B cell (primary cell): ENCODE data around the gene PACC1. TPM values are rescaled to one million over a fixed set of nuclear protein-coding genes. Genes with fewer than 3 reads are reported as not detected.

ENCODE experiments used
- ATAC-seq: fragments of 200-7000 bp; cut with Tn5 transposase; one replicate; pipeline ENCODE4 v1.10.0; 2021; ENCODE audit warnings: low read depth, mild to moderate bottlenecking, moderate number of reproducible peaks, moderate library complexity
- CTCF ChIA-PET: fragments of 350-600 bp; sonication (Branson Sonifier 250); formaldehyde crosslinking; loops from one replicate; lab custom pipeline; 2021; ENCODE audit warnings: antibody characterized with exemption, inconsistent platforms; lab: Charles Lee
- POLR2A ChIA-PET: fragments of 350-600 bp; sonication (Branson Sonifier 250); formaldehyde crosslinking; loops from one replicate; lab custom pipeline; 2021; ENCODE audit warnings: antibody characterized with exemption; lab: Charles Lee
- DNase-seq: peaks from one replicate; pipeline ENCODE4 v3.0.0; 2013
- H2AFZ ChIP-seq: 2 replicates; pipeline ENCODE4 v1.6.1; 2012; ENCODE audit warnings: mild to moderate bottlenecking, low read depth, low read length; ENCODE audit not compliant: insufficient read depth, poor library complexity, severe bottlenecking
- H3K27ac ChIP-seq, 2 donors: 1 replicate in 1 of 2; 2 replicates in 1 of 2; pipeline ENCODE4 v1.5.1; 2012 to 2013; ENCODE audit warnings: low read length in 2 of 2, mild to moderate bottlenecking in 2 of 2, moderate library complexity in 1 of 2
- H3K27me3 ChIP-seq, 4 experiments: fragments of 200-600 bp in 1 of 4; sonication (generic) in 1 of 4; replicated peaks in 1 of 4; 1 replicate in 2 of 4; 2 replicates in 2 of 4; pipeline versions ENCODE4 v1.6.1 to v1.7.0; 2013 to 2016; ENCODE audit warnings: low read length in 3 of 4, mild to moderate bottlenecking in 2 of 4, mixed read lengths in 1 of 4, moderate library complexity in 1 of 4; ENCODE audit not compliant: insufficient read depth in 4 of 4, control insufficient read depth in 3 of 4; ENCODE audit errors: control extremely low read depth in 1 of 4
- H3K36me3 ChIP-seq, 2 experiments: replicated peaks in 1 of 2; 1 replicate in 1 of 2; 2 replicates in 1 of 2; pipeline versions ENCODE4 v1.6.1 to v1.7.1; 2013; ENCODE audit warnings: low read length in 1 of 2; ENCODE audit not compliant: insufficient read depth in 2 of 2, control insufficient read depth in 1 of 2; ENCODE audit errors: control extremely low read depth in 1 of 2, extremely low read depth in 1 of 2
- H3K4me1 ChIP-seq, 2 donors: fragments of 200-600 bp in 1 of 2; sonication (generic) in 1 of 2; 1 replicate in 1 of 2; 2 replicates in 1 of 2; pipeline versions ENCODE4 v1.5.1 to v1.6.1; 2013 to 2017; ENCODE audit warnings: low read length in 2 of 2; ENCODE audit not compliant: control insufficient read depth in 2 of 2, insufficient read depth in 2 of 2
- H3K4me2 ChIP-seq: replicated peaks from 2 replicates; pipeline ENCODE3; 2012; ENCODE audit warnings: mild to moderate bottlenecking, low read depth, low read length; ENCODE audit not compliant: poor library complexity, severe bottlenecking
- H3K4me3 ChIP-seq, 5 experiments: fragments of 200-600 bp in 1 of 5; sonication (generic) in 1 of 5; 1 replicate in 3 of 5; 2 replicates in 2 of 5; pipeline versions ENCODE4 v1.5.1 to v1.7.0; 2011 to 2016; ENCODE audit warnings: low read length in 4 of 5, mild to moderate bottlenecking in 4 of 5, low read depth in 2 of 5, control low read depth in 1 of 5, moderate library complexity in 1 of 5; ENCODE audit not compliant: insufficient read depth in 1 of 5; ENCODE audit errors: control extremely low read depth in 1 of 5, extremely low read depth in 1 of 5
- H3K79me2 ChIP-seq: fragments of 200-600 bp; sonication (generic); one replicate; pipeline ENCODE4 v1.6.0; 2016; ENCODE audit warnings: low read length; ENCODE audit not compliant: control insufficient read depth, insufficient read depth
- H3K9ac ChIP-seq: fragments of 200-600 bp; sonication (generic); 2 replicates; pipeline ENCODE4 v1.6.1; 2017; ENCODE audit warnings: mild to moderate bottlenecking, low read length, moderate library complexity
- H3K9me3 ChIP-seq, 3 donors: one replicate each; pipeline versions ENCODE4 v1.6.1 to v1.7.1; 2013; ENCODE audit warnings: low read length in 2 of 3; ENCODE audit not compliant: control insufficient read depth in 2 of 3, insufficient read depth in 1 of 3; ENCODE audit errors: control extremely low read depth in 1 of 3
- H4K20me1 ChIP-seq: 2 replicates; pipeline ENCODE4 v1.6.0; 2012; ENCODE audit warnings: mild to moderate bottlenecking, low read length; ENCODE audit not compliant: insufficient read depth, control insufficient read depth, poor library complexity, severe bottlenecking
- H3K27ac Mint-ChIP-seq: one replicate; pipeline ENCODE4 v1.8.0; 2021; ENCODE audit warnings: mixed read lengths
- H3K27me3 Mint-ChIP-seq: one replicate; pipeline ENCODE4 v1.8.0; 2021; ENCODE audit warnings: mixed read lengths
- H3K4me1 Mint-ChIP-seq: one replicate; pipeline ENCODE4 v1.8.0; 2021; ENCODE audit warnings: mixed read lengths
- H3K4me3 Mint-ChIP-seq: one replicate; pipeline ENCODE4 v1.8.0; 2021; ENCODE audit warnings: mixed read lengths
- H3K9me3 Mint-ChIP-seq: one replicate; pipeline ENCODE4 v1.8.0; 2022; ENCODE audit warnings: mixed read lengths; ENCODE audit not compliant: insufficient read depth
- EZH2 ChIP-seq: IDR thresholded peaks from 2 replicates; pipeline ENCODE4 v1.6.1; 2012; ENCODE audit warnings: borderline replicate concordance, low read depth, mild to moderate bottlenecking, moderate library complexity, low read length; ENCODE audit not compliant: insufficient read depth, poor library complexity, severe bottlenecking
- WGBS: methylation state at CpG from one replicate; pipeline ENCODE4 v1.1.5; 2013; ENCODE audit warnings: missing lambda C conversion rate; ENCODE audit not compliant: insufficient coverage; 5-methylcytosine and 5-hydroxymethylcytosine counted together
- intact Hi-C: fragments of 100-400 bp; cut with micrococcal nuclease; formaldehyde crosslinking; loops from one replicate; pipeline ENCODE4 v1.10.0; 2022
- polyA plus RNA-seq: library from polyadenylated mRNA; depleted of rRNA; stranded (reverse); fragments of >200 nt; gene quantifications from 2 replicates; pipeline ENCODE4 v1.2.3, GENCODE V29; 2012
- total RNA-seq, 2 donors: library from RNA; stranded (reverse); fragments of 120-200 nt in 1 of 2; gene quantifications; 1 replicate in 1 of 2; 2 replicates in 1 of 2; pipeline versions ENCODE4 v1.2.3 to v1.2.4, GENCODE V29; 2013 to 2022
- TF ChIP-seq, protein P1 (sequence below): fragments of 200-600 bp; IDR thresholded peaks from one replicate; pipeline ENCODE4 v1.8.0; 2022; ENCODE audit warnings: antibody characterized with exemption, mild to moderate bottlenecking

PACC1 gene
- total and polyA plus RNA-seq, 2 donors (not counting 1 experiment from before 2014, with no cell fraction given): 15.9 to 18.3 TPM

DNA sequence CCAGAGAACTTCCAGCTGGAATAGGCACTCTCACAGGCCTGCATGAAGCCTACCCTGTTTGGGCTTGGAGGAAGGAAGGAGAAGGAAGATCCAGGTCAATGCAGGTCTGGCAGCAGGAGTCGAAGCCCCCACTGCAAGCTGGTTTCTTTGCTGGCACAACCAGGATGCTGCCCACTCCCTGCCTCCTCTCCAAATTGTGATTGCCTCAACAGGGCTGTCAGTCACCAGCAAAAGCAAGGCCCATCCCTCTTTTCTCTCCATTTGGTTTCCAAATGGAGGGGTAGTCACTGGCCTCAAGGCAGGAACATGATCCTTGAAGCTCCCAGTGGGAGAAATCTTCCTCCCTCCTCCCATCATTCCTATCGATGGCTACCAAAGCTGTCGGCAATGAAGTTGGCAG is 37.0 kb downstream of the PACC1 start:
- POLR2A ChIA-PET: no interaction called here
- no peaks in the 10 kb centered on the region for H3K27me3 ChIP-seq
- intact Hi-C loops: no loop called here
- no peak overlapping the region for H3K9ac ChIP-seq
- H2AFZ ChIP-seq: no peak overlapping the region
- Mint-ChIP-seq H3K4me3 (no peak overlapping the region), H3K27ac (no peak overlapping the region), H3K4me1 (no peaks in the 10 kb centered on the region), H3K9me3 (no peaks in the 10 kb centered on the region), H3K27me3 (no peaks in the 10 kb centered on the region)
- 100% methylated on average over 1 of the region's 3 CpGs for WGBS
- H3K4me2 ChIP-seq: no peak overlapping the region
- H4K20me1 ChIP-seq: no peaks in the 10 kb centered on the region
- no peaks in the 10 kb centered on the region for H3K79me2 ChIP-seq
- no peak for TF ChIP-seq EZH2
- TF ChIP-seq, protein P1, sequence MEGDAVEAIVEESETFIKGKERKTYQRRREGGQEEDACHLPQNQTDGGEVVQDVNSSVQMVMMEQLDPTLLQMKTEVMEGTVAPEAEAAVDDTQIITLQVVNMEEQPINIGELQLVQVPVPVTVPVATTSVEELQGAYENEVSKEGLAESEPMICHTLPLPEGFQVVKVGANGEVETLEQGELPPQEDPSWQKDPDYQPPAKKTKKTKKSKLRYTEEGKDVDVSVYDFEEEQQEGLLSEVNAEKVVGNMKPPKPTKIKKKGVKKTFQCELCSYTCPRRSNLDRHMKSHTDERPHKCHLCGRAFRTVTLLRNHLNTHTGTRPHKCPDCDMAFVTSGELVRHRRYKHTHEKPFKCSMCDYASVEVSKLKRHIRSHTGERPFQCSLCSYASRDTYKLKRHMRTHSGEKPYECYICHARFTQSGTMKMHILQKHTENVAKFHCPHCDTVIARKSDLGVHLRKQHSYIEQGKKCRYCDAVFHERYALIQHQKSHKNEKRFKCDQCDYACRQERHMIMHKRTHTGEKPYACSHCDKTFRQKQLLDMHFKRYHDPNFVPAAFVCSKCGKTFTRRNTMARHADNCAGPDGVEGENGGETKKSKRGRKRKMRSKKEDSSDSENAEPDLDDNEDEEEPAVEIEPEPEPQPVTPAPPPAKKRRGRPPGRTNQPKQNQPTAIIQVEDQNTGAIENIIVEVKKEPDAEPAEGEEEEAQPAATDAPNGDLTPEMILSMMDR: no peak
- CTCF ChIA-PET: interaction anchor here (1.1 to 2.4 kb wide), 3 partner anchors 10 to 307 kb away, joined by 5 to 14 read pairs (median 11); no protein-coding TSS in a partner anchor
- H3K4me3 ChIP-seq: no peak overlapping the region
- ATAC-seq: no peak
- peaks cover 0 to 63% of the 10 kb centered on the region in 2 experiments for H3K36me3 ChIP-seq
- DNase-seq: no peak
- H3K9me3 ChIP-seq: no peaks in the 10 kb centered on the region
- no peak overlapping the region for H3K27ac ChIP-seq
- no peaks in the 10 kb centered on the region for H3K4me1 ChIP-seq

DNA sequence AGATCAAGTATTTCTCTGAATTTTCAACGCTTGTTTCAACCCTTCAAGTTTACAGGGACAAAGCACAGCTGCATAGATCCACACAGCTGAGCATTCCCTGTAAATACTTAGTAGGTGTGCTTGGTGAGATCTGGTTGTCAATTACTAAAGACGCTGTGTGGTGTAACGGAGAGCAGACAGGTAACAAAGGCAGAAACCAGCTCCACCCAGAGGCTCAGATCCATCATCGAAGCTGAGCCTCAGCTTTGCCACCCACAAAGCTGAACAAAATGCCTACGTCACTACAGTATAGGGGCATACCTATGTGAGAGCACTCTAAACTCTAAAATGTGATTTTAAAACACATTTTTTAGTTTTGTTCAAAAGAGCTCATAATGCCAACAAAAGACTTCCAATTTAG is 38.7 kb downstream of the PACC1 start:
- no peak overlapping the region for H3K27ac Mint-ChIP-seq
- POLR2A ChIA-PET: no interaction called here

More for the DNA sequence above, 38.7 kb downstream of the PACC1 start:
- Mint-ChIP-seq H3K4me3 (no peak overlapping the region), H3K9me3 (peaks cover 2% of the 10 kb centered on the region), H3K4me1 (no peaks in the 10 kb centered on the region), H3K27me3 (no peaks in the 10 kb centered on the region)
- ATAC-seq: no peak
- Histone ChIP-seq H3K4me3 (no peak overlapping the region), H3K9ac (no peak overlapping the region), H3K36me3 (peaks cover 0 to 57% of the 10 kb centered on the region in 2 experiments), H3K9me3 (peaks cover 0 to 2% (median 0%) of the 10 kb centered on the region in 3 donors), H3K27me3 (no peaks in the 10 kb centered on the region), H3K4me1 (no peaks in the 10 kb centered on the region), H3K27ac (no peak overlapping the region), H2AFZ (no peak overlapping the region), H3K4me2 (no peak overlapping the region), H3K79me2 (no peaks in the 10 kb centered on the region), H4K20me1 (no peaks in the 10 kb centered on the region)
- CTCF ChIA-PET: interaction anchor here (1.0 to 2.4 kb wide), 5 partner anchors 9 to 316 kb away, joined by 3 to 14 read pairs (median 8); no protein-coding TSS in a partner anchor
- TF ChIP-seq, protein P1: no peak
- no peak for TF ChIP-seq EZH2
- intact Hi-C loops: no loop called here
- DNase-seq: no peak
- 91% methylated on average over 3 of the region's 5 CpGs for WGBS
